Measurements from ENCODE around the gene GLRX5.
A peak's percentile ranks its signal among the peaks of the same experiment; 100 is the strongest.

The GLRX5 gene

GRCh38 chr14:95535226-95536021, 574 bp downstream of the GLRX5 start:
- Histone ChIP-seq H3K4me3 (peak overlapping the region; percentile 92), H3K27ac (peak overlapping the region in 1 of 2 donors; percentile 88)
- TF ChIP-seq CTCF (IDR thresholded peaks at IDR 0.05) = no peak
- DNase-seq (ENCODE audit: low spot score) = peak; percentile 81

GRCh38 chr14:95536036-95536593, 1.3 kb downstream of the GLRX5 start:
- H3K27ac ChIP-seq = no peak overlapping the region
- no peak for TF ChIP-seq CTCF (IDR thresholded peaks at IDR 0.05)
- DNase-seq (ENCODE audit: low spot score) = no peak
- peak overlapping the region; percentile 92 for H3K4me3 ChIP-seq

- no peak for DNase-seq (ENCODE audit: low spot score)
- TF ChIP-seq CTCF (IDR thresholded peaks at IDR 0.05) = no peak
- no peak overlapping the region for H3K4me3 ChIP-seq
- no peak overlapping the region for H3K27ac ChIP-seq
Measured at GRCh38 chr14:95536671-95537070, 1.8 kb downstream of the GLRX5 start.

- Histone ChIP-seq H3K4me3 (no peak overlapping the region), H3K27ac (no peak overlapping the region)
- no peak for TF ChIP-seq CTCF (IDR thresholded peaks at IDR 0.05)
- peak; percentile 38 for DNase-seq (ENCODE audit: low spot score)
Measured at GRCh38 chr14:95537298-95538089, 2.6 kb downstream of the GLRX5 start.

- DNase-seq (ENCODE audit: low spot score) = peak; percentile 56
- TF ChIP-seq CTCF (IDR thresholded peaks at IDR 0.05) = no peak
- Histone ChIP-seq H3K27ac (no peak overlapping the region), H3K4me3 (no peak overlapping the region)
Measured at GRCh38 chr14:95538801-95539509, 4.1 kb downstream of the GLRX5 start.

- Histone ChIP-seq H3K27ac (no peak overlapping the region), H3K4me3 (no peak overlapping the region)
- DNase-seq (ENCODE audit: low spot score) = no peak
- TF ChIP-seq CTCF (IDR thresholded peaks at IDR 0.05) = no peak
Measured at GRCh38 chr14:95540236-95540855, 5.5 kb downstream of the GLRX5 start.

All from coronary artery (tissue), 2 donors.